ENCODE measurements around the gene SLC37A3. TPM values are rescaled to one million over a fixed set of nuclear protein-coding genes. Genes with fewer than 3 reads are reported as not detected.

The SLC37A3 gene
- total and polyA plus RNA-seq, 2 donors (not counting 1 experiment from before 2014, with no cell fraction given) = 53.5 to 81.7 TPM

GRCh38 chr7:140317597-140317996, 80.7 kb downstream of the SLC37A3 start:
- Histone ChIP-seq H3K9ac (ENCODE audit: insufficient read depth, low read length) (no peak overlapping the region), H2AFZ (ENCODE audit: low read length) (no peak overlapping the region), H3K27me3 (ENCODE audit: control insufficient read depth, insufficient read depth, low read length) (no peaks in the 10 kb centered on the region), H3K4me2 (ENCODE audit: extremely low read depth, insufficient read depth, low read length) (no peak overlapping the region), H4K20me1 (ENCODE audit: control insufficient read depth, extremely low read depth, insufficient read depth, low read length) (no peaks in the 10 kb centered on the region), H3K9me3 (ENCODE audit: control insufficient read depth, insufficient read depth, low read depth, low read length) (no peaks in the 10 kb centered on the region), H3K4me3 (replicated peaks in 1 of 4; ENCODE audit: control extremely low read depth in 1 of 4, insufficient read depth in 1 of 4, low read depth in 3 of 4, low read length in 4 of 4) (no peak overlapping the region), H3K36me3 (ENCODE audit: control insufficient read depth, insufficient read depth, low read length) (no peaks in the 10 kb centered on the region), H3K27ac (ENCODE audit: insufficient read depth, low read length) (no peak overlapping the region), H3K4me1 (ENCODE audit: control insufficient read depth, extremely low read depth, insufficient read depth, low read length) (peaks cover 4% of the 10 kb centered on the region), H3K79me2 (ENCODE audit: control insufficient read depth, insufficient read depth, low read length) (no peaks in the 10 kb centered on the region)
- DNase-seq (ENCODE audit: low read depth in 2 of 2) = no peak
- TF ChIP-seq EZH2 (IDR thresholded peaks at IDR 0.05; ENCODE audit: low read length, missing control alignments) = no peak
- no peak for TF ChIP-seq CTCF (conservative IDR thresholded peaks at IDR 0.05 in 1 of 2, IDR thresholded peaks at IDR 0.05 in 1 of 2; ENCODE audit: low read depth in 1 of 2, low read length in 2 of 2)

GRCh38 chr7:140316165-140316661, 82.1 kb downstream of the SLC37A3 start:
- Histone ChIP-seq H2AFZ (ENCODE audit: low read length) (peak overlapping the region; percentile 81), H3K9me3 (ENCODE audit: control insufficient read depth, insufficient read depth, low read depth, low read length) (no peaks in the 10 kb centered on the region), H3K27me3 (ENCODE audit: control insufficient read depth, insufficient read depth, low read length) (no peaks in the 10 kb centered on the region), H3K79me2 (ENCODE audit: control insufficient read depth, insufficient read depth, low read length) (no peaks in the 10 kb centered on the region), H3K4me2 (ENCODE audit: extremely low read depth, insufficient read depth, low read length) (peak overlapping the region; percentile 80), H3K9ac (ENCODE audit: insufficient read depth, low read length) (no peak overlapping the region), H4K20me1 (ENCODE audit: control insufficient read depth, extremely low read depth, insufficient read depth, low read length) (no peaks in the 10 kb centered on the region), H3K4me3 (replicated peaks in 1 of 4; ENCODE audit: control extremely low read depth in 1 of 4, insufficient read depth in 1 of 4, low read depth in 3 of 4, low read length in 4 of 4) (peak overlapping the region in 2 of 4 experiments; percentile 15 to 32), H3K36me3 (ENCODE audit: control insufficient read depth, insufficient read depth, low read length) (no peaks in the 10 kb centered on the region), H3K4me1 (ENCODE audit: control insufficient read depth, extremely low read depth, insufficient read depth, low read length) (peaks cover 4% of the 10 kb centered on the region), H3K27ac (ENCODE audit: insufficient read depth, low read length) (peak overlapping the region; percentile 51)
- no peak for TF ChIP-seq EZH2 (IDR thresholded peaks at IDR 0.05; ENCODE audit: low read length, missing control alignments)
- no peak for TF ChIP-seq CTCF (conservative IDR thresholded peaks at IDR 0.05 in 1 of 2, IDR thresholded peaks at IDR 0.05 in 1 of 2; ENCODE audit: low read depth in 1 of 2, low read length in 2 of 2)
- peak; percentile 62 to 84 for DNase-seq (ENCODE audit: low read depth in 2 of 2)

GRCh38 chr7:140315498-140316164, 82.7 kb downstream of the SLC37A3 start:
- no peak for TF ChIP-seq EZH2 (IDR thresholded peaks at IDR 0.05; ENCODE audit: low read length, missing control alignments)
- TF ChIP-seq CTCF (conservative IDR thresholded peaks at IDR 0.05 in 1 of 2, IDR thresholded peaks at IDR 0.05 in 1 of 2; ENCODE audit: low read depth in 1 of 2, low read length in 2 of 2) = no peak
- peak overlapping the region; percentile 51 for H3K27ac ChIP-seq (ENCODE audit: insufficient read depth, low read length)
- H3K79me2 ChIP-seq (ENCODE audit: control insufficient read depth, insufficient read depth, low read length) = no peaks in the 10 kb centered on the region
- DNase-seq (ENCODE audit: low read depth in 2 of 2) = no peak
- peak overlapping the region; percentile 81 for H2AFZ ChIP-seq (ENCODE audit: low read length)
- no peaks in the 10 kb centered on the region for H4K20me1 ChIP-seq (ENCODE audit: control insufficient read depth, extremely low read depth, insufficient read depth, low read length)
- no peaks in the 10 kb centered on the region for H3K9me3 ChIP-seq (ENCODE audit: control insufficient read depth, insufficient read depth, low read depth, low read length)
- H3K36me3 ChIP-seq (ENCODE audit: control insufficient read depth, insufficient read depth, low read length) = no peaks in the 10 kb centered on the region
- peak overlapping the region; percentile 80 for H3K4me2 ChIP-seq (ENCODE audit: extremely low read depth, insufficient read depth, low read length)
- H3K4me3 ChIP-seq (replicated peaks in 1 of 4; ENCODE audit: control extremely low read depth in 1 of 4, insufficient read depth in 1 of 4, low read depth in 3 of 4, low read length in 4 of 4) = peak overlapping the region in 1 of 4 experiments; percentile 35
- H3K4me1 ChIP-seq (ENCODE audit: control insufficient read depth, extremely low read depth, insufficient read depth, low read length) = peaks cover 4% of the 10 kb centered on the region
- no peak overlapping the region for H3K9ac ChIP-seq (ENCODE audit: insufficient read depth, low read length)
- no peaks in the 10 kb centered on the region for H3K27me3 ChIP-seq (ENCODE audit: control insufficient read depth, insufficient read depth, low read length)
